HG03469 (cell line): ENCODE measurements around the gene MGAT3.

ENCODE experiments used
- ATAC-seq: cut with Tn5 transposase; IDR thresholded peaks from one replicate; pipeline ENCODE4 v1.9.1; 2021; ENCODE audit warnings: mild to moderate bottlenecking, moderate library complexity, moderate number of reproducible peaks; ENCODE audit not compliant: unreplicated experiment

MGAT3 gene

GRCh38 chr22:39448205-39449054 is 8.4 kb upstream of the MGAT3 start:
- ATAC-seq, result no peak

- ATAC-seq, result no peak
These were observed 7.1 kb upstream of the MGAT3 start for GRCh38 chr22:39449708-39450107.

- ATAC-seq, result no peak
These were observed 6.4 kb upstream of the MGAT3 start for GRCh38 chr22:39450258-39450955.

- no peak for ATAC-seq
These were observed 4.1 kb upstream of the MGAT3 start for GRCh38 chr22:39452740-39453040.

- ATAC-seq, result no peak
These were observed 2.9 kb upstream of the MGAT3 start for GRCh38 chr22:39453765-39454378.

GRCh38 chr22:39454385-39454871 is 2.4 kb upstream of the MGAT3 start:
- ATAC-seq, result no peak

GRCh38 chr22:39457198-39457555 is 365 bp downstream of the MGAT3 start:
- no peak for ATAC-seq

GRCh38 chr22:39457556-39458443 is 988 bp downstream of the MGAT3 start:
- ATAC-seq, result no peak

- no peak for ATAC-seq
These were observed 1.8 kb downstream of the MGAT3 start for GRCh38 chr22:39458444-39459083.

- no peak for ATAC-seq
These were observed 2.9 kb downstream of the MGAT3 start for GRCh38 chr22:39459681-39460080.

- ATAC-seq, result no peak
These were observed 5.8 kb downstream of the MGAT3 start for GRCh38 chr22:39462443-39463221.

- no peak for ATAC-seq
These were observed 6.5 kb downstream of the MGAT3 start for GRCh38 chr22:39463277-39463676.

- no peak for ATAC-seq
These were observed 7.1 kb downstream of the MGAT3 start for GRCh38 chr22:39463931-39464390.

GRCh38 chr22:39466228-39467006 is 9.6 kb downstream of the MGAT3 start:
- no peak for ATAC-seq

- ATAC-seq, result no peak
These were observed 10.6 kb downstream of the MGAT3 start for GRCh38 chr22:39467390-39467895.

- ATAC-seq, result no peak
These were observed 11.9 kb downstream of the MGAT3 start for GRCh38 chr22:39468487-39469325.

- no peak for ATAC-seq
These were observed 12.5 kb downstream of the MGAT3 start for GRCh38 chr22:39469326-39469680.
